Activated CD4-positive, alpha-beta T cell treated with anti-CD3 and anti-CD28 coated beads for 4 hours (primary cell): Measurements from ENCODE around the gene RNU7-1.

Experiments used
- DNase-seq, 2 donors: peaks; one replicate each; pipeline ENCODE4 v3.0.0-alpha.2; 2020

Gene RNU7-1

GRCh38 chr12:6954316-6955107 is 10.9 kb downstream of the RNU7-1 start:
- DNase-seq: peak in 1 of 2 donors; percentile 26

- no peak for DNase-seq
These were observed 11.7 kb downstream of the RNU7-1 start for GRCh38 chr12:6955108-6956020.

- peak in 1 of 2 donors; percentile 35 for DNase-seq
These were observed 12.6 kb downstream of the RNU7-1 start for GRCh38 chr12:6956021-6956727.

- DNase-seq: no peak
These were observed 13.6 kb downstream of the RNU7-1 start for GRCh38 chr12:6957151-6957701.

- peak in 1 of 2 donors; percentile 32 for DNase-seq
These were observed 14.4 kb downstream of the RNU7-1 start for GRCh38 chr12:6957741-6958608.

- peak in 1 of 2 donors; percentile 26 for DNase-seq
These were observed 15.0 kb downstream of the RNU7-1 start for GRCh38 chr12:6958609-6959057.

- DNase-seq: peak; percentile 70 to 78
These were observed 15.6 kb downstream of the RNU7-1 start for GRCh38 chr12:6959058-6959804.

GRCh38 chr12:6959805-6960592 is 16.4 kb downstream of the RNU7-1 start:
- no peak for DNase-seq

GRCh38 chr12:6960593-6961277 is 17.1 kb downstream of the RNU7-1 start:
- peak in 1 of 2 donors; percentile 29 for DNase-seq

GRCh38 chr12:6961278-6961694 is 17.7 kb downstream of the RNU7-1 start:
- peak; percentile 96 to 98 for DNase-seq

GRCh38 chr12:6961695-6962284 is 18.2 kb downstream of the RNU7-1 start:
- DNase-seq: peak; percentile 52 to 63

- no peak for DNase-seq
These were observed 18.8 kb downstream of the RNU7-1 start for GRCh38 chr12:6962285-6963015.

GRCh38 chr12:6963016-6963731 is 19.6 kb downstream of the RNU7-1 start:
- DNase-seq: no peak

- no peak for DNase-seq
These were observed 20.3 kb downstream of the RNU7-1 start for GRCh38 chr12:6963791-6964413.

GRCh38 chr12:6964605-6965025 is 21.0 kb downstream of the RNU7-1 start:
- DNase-seq: no peak

GRCh38 chr12:6965026-6965661 is 21.5 kb downstream of the RNU7-1 start:
- DNase-seq: peak; percentile 90 to 91
